Measurements from ENCODE around the gene KRTAP22-2. TPM values are rescaled to one million over a fixed set of nuclear protein-coding genes. Genes with fewer than 3 reads are reported as not detected.

The KRTAP22-2 gene
- total RNA-seq, 1 experiment from 2014 or later = not detected

GRCh38 chr21:30580132-30580531 lies 10.1 kb downstream of the KRTAP22-2 start:
- DNase-seq (ENCODE audit: low read depth, low spot score) = no peak
- in situ Hi-C loops (cut with HindIII; ENCODE audit: low pct_unique_long_range_greater_than_20kb, low sequenced_read_pairs) = no loop called here

GRCh38 chr21:30579346-30579745 lies 10.9 kb downstream of the KRTAP22-2 start:
- in situ Hi-C loops (cut with HindIII; ENCODE audit: low pct_unique_long_range_greater_than_20kb, low sequenced_read_pairs) = no loop called here
- DNase-seq (ENCODE audit: low read depth, low spot score) = no peak

GRCh38 chr21:30577766-30578165 lies 12.4 kb downstream of the KRTAP22-2 start:
- in situ Hi-C loops (cut with HindIII; ENCODE audit: low pct_unique_long_range_greater_than_20kb, low sequenced_read_pairs) = no loop called here

GRCh38 chr21:30567617-30568016 lies 22.6 kb downstream of the KRTAP22-2 start:
- no peak for DNase-seq (ENCODE audit: low read depth, low spot score)
- in situ Hi-C loops (cut with HindIII; ENCODE audit: low pct_unique_long_range_greater_than_20kb, low sequenced_read_pairs) = no loop called here

More at GRCh38 chr21:30577766-30578165, 12.4 kb downstream of the KRTAP22-2 start:
- DNase-seq (ENCODE audit: low read depth, low spot score) = no peak

- DNase-seq (ENCODE audit: low read depth, low spot score) = no peak
- in situ Hi-C loops (cut with HindIII; ENCODE audit: low pct_unique_long_range_greater_than_20kb, low sequenced_read_pairs) = no loop called here
Observed at GRCh38 chr21:30563630-30564029, 26.6 kb downstream of the KRTAP22-2 start.

GRCh38 chr21:30563072-30563471 lies 27.1 kb downstream of the KRTAP22-2 start:
- no peak for DNase-seq (ENCODE audit: low read depth, low spot score)
- in situ Hi-C loops (cut with HindIII; ENCODE audit: low pct_unique_long_range_greater_than_20kb, low sequenced_read_pairs) = no loop called here

GRCh38 chr21:30561957-30562356 lies 28.2 kb downstream of the KRTAP22-2 start:
- in situ Hi-C loops (cut with HindIII; ENCODE audit: low pct_unique_long_range_greater_than_20kb, low sequenced_read_pairs) = no loop called here
- no peak for DNase-seq (ENCODE audit: low read depth, low spot score)

GRCh38 chr21:30561264-30561895 lies 28.8 kb downstream of the KRTAP22-2 start, which contains the start of gene KRTAP19-7:
Gene KRTAP19-7, minus strand, starts transcription at chr21:30561314. Its CDS starts 25 bp downstream, at chr21:30561289.
- DNase-seq (ENCODE audit: low read depth, low spot score) = no peak

DNA sequence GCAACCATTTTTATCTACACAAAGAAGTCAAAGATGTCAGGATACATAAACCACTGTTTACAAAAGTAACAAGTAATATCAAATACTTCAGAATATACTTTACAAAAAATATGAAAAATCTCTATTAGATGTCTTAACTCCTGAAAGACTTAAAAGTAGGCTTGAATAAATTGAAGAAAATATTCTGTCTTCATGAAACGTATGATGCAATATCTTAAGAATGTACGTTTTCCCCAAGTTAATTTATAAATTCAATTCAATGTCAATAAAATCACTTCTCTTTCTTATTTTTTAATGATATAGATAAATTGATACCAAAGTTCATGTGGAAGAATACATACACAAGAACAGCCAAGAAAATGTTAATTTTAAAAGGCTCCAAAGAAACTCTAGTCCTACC lies 35.1 kb downstream of the KRTAP22-2 start:
- no peak for DNase-seq (ENCODE audit: low read depth, low spot score)
- in situ Hi-C loops (cut with HindIII; ENCODE audit: low pct_unique_long_range_greater_than_20kb, low sequenced_read_pairs) = no loop called here

More at GRCh38 chr21:30561264-30561895, 28.8 kb downstream of the KRTAP22-2 start, which contains the start of gene KRTAP19-7:
- in situ Hi-C loops (cut with HindIII; ENCODE audit: low pct_unique_long_range_greater_than_20kb, low sequenced_read_pairs) = no loop called here

DNA sequence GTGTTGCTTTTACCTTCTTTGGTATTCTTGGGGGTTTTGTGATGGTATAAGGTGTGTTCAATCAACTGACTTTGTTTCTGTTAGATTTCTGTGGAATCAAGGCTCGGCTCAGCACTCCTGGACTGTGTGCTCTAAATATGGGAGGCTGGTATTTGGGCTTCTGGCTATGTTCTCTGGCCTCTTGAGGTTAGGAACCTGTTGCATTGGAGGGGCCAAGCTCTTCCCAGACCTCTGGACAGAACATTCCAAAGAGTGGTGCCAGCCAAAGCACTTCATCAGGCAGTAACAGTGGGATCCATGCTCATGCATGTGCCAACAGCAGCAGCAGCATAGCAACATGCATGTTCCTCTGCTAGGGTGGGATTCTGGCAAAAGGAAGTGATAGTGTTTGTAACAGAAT lies 37.4 kb downstream of the KRTAP22-2 start:
- in situ Hi-C loops (cut with HindIII; ENCODE audit: low pct_unique_long_range_greater_than_20kb, low sequenced_read_pairs) = no loop called here
- no peak for DNase-seq (ENCODE audit: low read depth, low spot score)

- in situ Hi-C loops (cut with HindIII; ENCODE audit: low pct_unique_long_range_greater_than_20kb, low sequenced_read_pairs) = no loop called here
Observed at GRCh38 chr21:30541764-30542163, 48.4 kb downstream of the KRTAP22-2 start, which contains the start of gene KRTAP19-6. Gene KRTAP19-6, minus strand, starts transcription at chr21:30541864. Its CDS starts 31 bp downstream, at chr21:30541833.

More at GRCh38 chr21:30541764-30542163, 48.4 kb downstream of the KRTAP22-2 start, which contains the start of gene KRTAP19-6:
- no peak for DNase-seq (ENCODE audit: low read depth, low spot score)

Small RNAs within 50 kb of the gene (small RNA-seq; reads per million reads assigned to genes)
- gene KRTAP20-1 (0 reads per million in 2 experiments), gene KRTAP20-4 (0 reads per million in 2 experiments), gene KRTAP22-1 (0 reads per million in 2 experiments), gene KRTAP22-2 (0 reads per million in 2 experiments)

Other genes with a start within 250 kb of the KRTAP22-2 start
- gene KRTAP23-1, start 241.8 kb downstream of the KRTAP22-2 start, total RNA-seq (2014; rRNA removed; shearing (Covaris generic)) = not detected in 2 replicates
- gene KRTAP13-2, start 218.1 kb downstream of the KRTAP22-2 start, total RNA-seq (2014; rRNA removed; shearing (Covaris generic)) = not detected in 2 replicates
- gene KRTAP13-1, start 194.4 kb downstream of the KRTAP22-2 start, total RNA-seq (2014; rRNA removed; shearing (Covaris generic)) = not detected in 2 replicates
- gene KRTAP13-3, start 164.5 kb downstream of the KRTAP22-2 start, total RNA-seq (2014; rRNA removed; shearing (Covaris generic)) = not detected in 2 replicates
- not detected in 2 replicates for gene KRTAP13-4, start 160.2 kb downstream of the KRTAP22-2 start, total RNA-seq (2014; rRNA removed; shearing (Covaris generic))
- not detected in 2 replicates for gene KRTAP15-1, start 150.1 kb downstream of the KRTAP22-2 start, total RNA-seq (2014; rRNA removed; shearing (Covaris generic))
- gene KRTAP19-1, start 110.0 kb downstream of the KRTAP22-2 start, total RNA-seq (2014; rRNA removed; shearing (Covaris generic)) = 0.34 and 1.3 TPM in 2 replicates
- gene KRTAP19-2, start 103.0 kb downstream of the KRTAP22-2 start, total RNA-seq (2014; rRNA removed; shearing (Covaris generic)) = not detected in 2 replicates
- gene KRTAP19-3, start 98.4 kb downstream of the KRTAP22-2 start, total RNA-seq (2014; rRNA removed; shearing (Covaris generic)) = not detected in 2 replicates
- not detected in 2 replicates for gene KRTAP19-4, start 93.2 kb downstream of the KRTAP22-2 start, total RNA-seq (2014; rRNA removed; shearing (Covaris generic))
- gene KRTAP19-5, start 88.3 kb downstream of the KRTAP22-2 start, total RNA-seq (2014; rRNA removed; shearing (Covaris generic)) = not detected in 2 replicates
- not detected in 2 replicates for gene KRTAP19-6, start 48.5 kb downstream of the KRTAP22-2 start, total RNA-seq (2014; rRNA removed; shearing (Covaris generic))
- gene KRTAP19-7, start 29.1 kb downstream of the KRTAP22-2 start, total RNA-seq (2014; rRNA removed; shearing (Covaris generic)) = not detected in 2 replicates
- gene KRTAP6-3, start 2.0 kb upstream of the KRTAP22-2 start, total RNA-seq (2014; rRNA removed; shearing (Covaris generic)) = not detected in 2 replicates
- not detected in 2 replicates for gene KRTAP6-2, start 8.5 kb upstream of the KRTAP22-2 start, total RNA-seq (2014; rRNA removed; shearing (Covaris generic))
- not detected in 2 replicates for gene KRTAP22-1, start 10.7 kb upstream of the KRTAP22-2 start, total RNA-seq (2014; rRNA removed; shearing (Covaris generic))
- gene KRTAP6-1, start 23.5 kb upstream of the KRTAP22-2 start, total RNA-seq (2014; rRNA removed; shearing (Covaris generic)) = not detected in 2 replicates
- not detected in 2 replicates for gene KRTAP20-1, start 26.0 kb upstream of the KRTAP22-2 start, total RNA-seq (2014; rRNA removed; shearing (Covaris generic))
- not detected in 2 replicates for gene KRTAP20-4, start 30.2 kb upstream of the KRTAP22-2 start, total RNA-seq (2014; rRNA removed; shearing (Covaris generic))
- gene KRTAP20-2, start 44.8 kb upstream of the KRTAP22-2 start, total RNA-seq (2014; rRNA removed; shearing (Covaris generic)) = not detected in 2 replicates
- not detected in 2 replicates for gene KRTAP20-3, start 52.5 kb upstream of the KRTAP22-2 start, total RNA-seq (2014; rRNA removed; shearing (Covaris generic))
- not detected in 2 replicates for gene KRTAP21-3, start 128.4 kb upstream of the KRTAP22-2 start, total RNA-seq (2014; rRNA removed; shearing (Covaris generic))
- not detected in 2 replicates for gene KRTAP21-2, start 156.9 kb upstream of the KRTAP22-2 start, total RNA-seq (2014; rRNA removed; shearing (Covaris generic))
- gene KRTAP21-1, start 165.0 kb upstream of the KRTAP22-2 start, total RNA-seq (2014; rRNA removed; shearing (Covaris generic)) = not detected in 2 replicates
- not detected in 2 replicates for gene KRTAP8-1, start 222.9 kb upstream of the KRTAP22-2 start, total RNA-seq (2014; rRNA removed; shearing (Covaris generic))
- not detected in 2 replicates for gene KRTAP7-1, start 239.4 kb upstream of the KRTAP22-2 start, total RNA-seq (2014; rRNA removed; shearing (Covaris generic))

Measured in SK-MEL-5 (cell line).